Adipocyte (in vitro differentiated cells): ENCODE measurements around the gene NKX1-2.
"Not testable (repeated sequence)": the region's sequence is repeated elsewhere in the genome, so short reads cannot be mapped to it uniquely, and the experiment has no call there.

Experiments
- DNase-seq: peaks from one replicate; pipeline ENCODE4 v3.0.0-alpha.2; 2015; ENCODE audit warnings: low read depth
- H3K27me3 ChIP-seq: replicated peaks from 2 replicates; pipeline ENCODE4 v1.7.0; 2013; ENCODE audit warnings: mild to moderate bottlenecking, low read length, moderate library complexity; ENCODE audit not compliant: control insufficient read depth, insufficient read depth
- H3K36me3 ChIP-seq: 2 replicates; pipeline ENCODE4 v1.7.0; 2013; ENCODE audit warnings: low read length, mild to moderate bottlenecking, moderate library complexity; ENCODE audit not compliant: control insufficient read depth, insufficient read depth, severe bottlenecking
- H3K4me1 ChIP-seq: 2 replicates; pipeline ENCODE4 v1.7.0; 2013; ENCODE audit warnings: mild to moderate bottlenecking, low read length, moderate library complexity; ENCODE audit not compliant: control insufficient read depth, insufficient read depth
- H3K4me3 ChIP-seq: 2 replicates; pipeline ENCODE4 v1.7.0; 2013; ENCODE audit warnings: mild to moderate bottlenecking, low read length, moderate library complexity
- H3K9ac ChIP-seq: 2 replicates; pipeline ENCODE4 v1.7.0; 2013; ENCODE audit warnings: mild to moderate bottlenecking, low read length, moderate library complexity
- H3K9me3 ChIP-seq: 2 replicates; pipeline ENCODE4 v1.7.0; 2013; ENCODE audit warnings: mild to moderate bottlenecking, low read length, moderate library complexity; ENCODE audit not compliant: control insufficient read depth

Gene NKX1-2

DNA sequence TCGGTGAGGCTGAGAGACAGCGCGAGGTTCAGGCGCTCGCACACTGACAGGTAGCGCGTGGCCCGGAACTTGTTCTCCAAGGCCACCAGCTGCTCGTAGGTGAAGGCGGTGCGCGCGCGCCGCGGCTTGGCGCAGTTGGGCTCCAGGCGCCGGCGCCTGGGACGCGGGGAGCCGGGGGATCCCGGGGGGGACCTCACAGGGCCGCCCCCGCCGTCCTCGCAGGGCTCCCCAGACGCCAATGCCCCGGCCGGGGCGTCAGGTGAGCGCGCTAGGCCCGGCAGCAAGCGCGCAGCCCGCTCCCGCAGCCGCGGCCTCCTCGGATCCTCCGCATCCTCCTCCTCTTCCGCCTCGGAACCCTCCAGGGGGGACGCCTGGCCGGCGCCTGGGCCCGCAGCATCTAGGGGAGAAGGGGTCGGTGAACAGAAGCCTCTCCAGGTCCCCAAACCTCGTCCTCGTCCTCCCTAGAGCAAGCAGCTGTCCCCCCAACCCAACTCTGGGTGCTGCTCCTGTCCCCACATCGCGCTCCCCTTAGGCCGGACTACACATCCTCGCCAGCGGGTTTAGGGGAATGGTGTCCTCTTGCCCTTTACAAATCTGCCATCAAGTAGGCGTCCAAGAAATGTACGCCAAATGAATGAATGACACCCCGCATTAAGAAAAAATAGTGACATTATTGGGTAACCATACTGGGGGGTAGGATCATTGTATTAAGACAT lies 1.9 kb downstream of the NKX1-2 start:
- DNase-seq, result no peak
- no peaks in the 10 kb centered on the region for H3K9me3 ChIP-seq
- H3K4me1 ChIP-seq, result no peaks in the 10 kb centered on the region
- peaks cover 73% of the 10 kb centered on the region for H3K27me3 ChIP-seq
- H3K9ac ChIP-seq, result no peak overlapping the region
- no peak overlapping the region for H3K4me3 ChIP-seq
- H3K36me3 ChIP-seq, result no peaks in the 10 kb centered on the region

DNA sequence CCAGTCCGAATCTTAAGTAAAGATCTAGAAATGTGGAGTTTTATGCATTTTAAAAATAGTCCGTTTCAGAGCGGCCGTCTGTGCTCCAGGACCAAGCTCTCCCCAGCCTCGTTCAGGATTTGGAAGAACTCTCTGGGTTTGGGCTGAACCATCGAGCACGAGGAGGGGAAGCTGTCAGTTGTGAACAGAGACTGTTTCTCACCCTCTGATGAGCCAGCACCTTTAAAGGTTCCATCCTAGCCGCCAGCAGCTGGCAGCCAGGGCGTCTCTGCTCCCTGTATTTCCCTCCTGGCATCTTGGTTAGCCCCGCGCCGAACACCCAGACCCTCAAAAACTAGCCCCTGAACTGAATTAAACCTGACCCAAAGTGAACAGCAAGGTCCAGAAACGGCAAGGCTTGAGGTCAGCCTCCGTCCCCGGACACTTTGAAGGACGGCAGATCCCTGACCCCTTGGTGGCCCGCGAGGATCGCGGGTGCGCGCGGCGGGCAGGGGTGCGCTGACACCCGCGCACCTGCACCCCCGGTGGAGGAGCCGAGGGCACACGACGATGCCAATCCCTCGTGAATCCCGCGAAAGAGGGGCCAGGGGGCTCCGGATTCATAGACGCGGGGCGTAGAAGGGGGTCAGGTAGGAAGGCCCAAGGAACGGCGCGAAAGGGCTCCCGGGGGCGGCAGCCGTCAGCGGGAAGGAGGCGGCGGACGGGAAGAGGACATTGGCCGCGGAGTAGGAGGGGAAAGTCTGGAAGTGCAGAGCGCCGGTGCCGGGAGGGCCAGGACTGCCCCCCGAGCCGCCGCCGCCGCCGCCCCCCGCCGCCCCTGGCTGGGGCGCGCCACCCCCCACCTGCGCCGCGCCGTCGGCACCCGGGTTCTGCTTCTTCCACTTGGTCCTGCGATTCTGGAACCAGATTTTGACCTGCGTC lies 2.7 kb downstream of the NKX1-2 start:
- Histone ChIP-seq H3K9ac (no peak overlapping the region), H3K4me1 (no peaks in the 10 kb centered on the region), H3K36me3 (no peaks in the 10 kb centered on the region), H3K4me3 (no peak overlapping the region), H3K27me3 (peaks cover 66% of the 10 kb centered on the region), H3K9me3 (no peaks in the 10 kb centered on the region)
- DNase-seq, result no peak

DNA sequence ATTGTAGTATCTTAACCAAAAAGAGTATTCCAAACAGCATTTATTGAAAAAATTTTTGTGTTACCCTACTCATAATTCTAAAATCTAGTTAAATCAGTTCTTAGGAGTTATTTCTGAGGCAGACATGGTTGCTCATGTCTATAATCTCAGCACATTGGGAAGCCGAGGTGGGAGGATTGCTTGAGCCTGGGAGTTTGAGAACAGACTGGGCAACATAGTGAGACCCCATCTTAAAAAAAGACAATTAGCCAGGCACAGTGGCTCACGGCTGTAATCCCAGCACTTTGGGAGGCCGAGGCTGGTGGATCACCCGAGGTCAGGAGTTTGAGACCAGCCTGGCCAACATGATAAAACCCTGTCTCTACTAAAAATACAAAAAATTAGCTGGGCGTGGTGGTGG lies 8.1 kb downstream of the NKX1-2 start:
- not testable (repeated sequence) for H3K9me3 ChIP-seq

DNA sequence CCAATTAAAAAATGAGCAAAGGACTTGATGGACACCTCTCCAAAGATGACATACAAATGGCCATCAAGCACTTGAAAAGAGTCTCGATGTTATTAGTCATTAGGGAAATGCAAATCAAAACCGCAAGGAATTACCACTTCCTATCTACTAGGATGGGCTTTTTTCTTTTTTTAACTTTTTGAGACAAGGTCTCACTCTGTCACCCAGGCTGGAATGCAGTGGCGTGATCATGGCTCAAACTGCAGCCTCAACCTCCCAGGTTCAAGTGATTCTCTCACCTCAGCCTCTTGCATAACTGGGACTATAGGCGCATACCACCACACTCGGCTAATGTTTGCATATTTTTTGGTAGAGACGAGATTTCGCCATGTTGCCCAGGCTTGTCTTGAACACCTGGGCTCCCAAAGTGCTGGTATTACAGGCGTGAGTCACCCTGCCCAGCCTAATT lies 13.6 kb downstream of the NKX1-2 start:
- no peak overlapping the region for H3K9ac ChIP-seq
- no peaks in the 10 kb centered on the region for H3K36me3 ChIP-seq
- no peaks in the 10 kb centered on the region for H3K4me1 ChIP-seq
- H3K27me3 ChIP-seq, result peaks cover 5% of the 10 kb centered on the region
- DNase-seq, result no peak
- no peaks in the 10 kb centered on the region for H3K9me3 ChIP-seq
- no peak overlapping the region for H3K4me3 ChIP-seq

More for the DNA sequence above, 8.1 kb downstream of the NKX1-2 start:
- H3K9ac ChIP-seq, H3K36me3 ChIP-seq, DNase-seq, H3K4me3 ChIP-seq, H3K4me1 ChIP-seq: not testable (repeated sequence)
- H3K27me3 ChIP-seq, result peaks cover 23% of the 10 kb centered on the region

DNA sequence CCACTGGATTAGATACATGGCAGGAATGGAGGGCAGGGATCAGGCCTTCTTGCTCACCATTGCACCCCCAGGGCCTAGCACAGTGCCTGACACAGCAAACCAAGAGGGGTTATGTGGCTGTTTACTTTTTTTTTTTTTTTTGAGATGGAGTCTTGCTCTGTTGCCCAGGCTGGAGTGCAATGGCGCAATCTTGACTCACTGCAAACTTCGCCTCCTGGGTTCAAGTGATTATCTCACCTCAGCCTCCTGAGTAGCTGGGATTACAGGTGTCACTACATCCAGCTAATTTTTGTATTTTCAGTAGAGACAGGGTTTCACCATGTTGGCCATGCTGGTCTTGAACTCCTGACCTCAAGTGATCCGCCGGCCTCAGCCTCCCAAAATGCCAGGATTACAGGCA lies 14.2 kb downstream of the NKX1-2 start:
- not testable (repeated sequence) for H3K9ac ChIP-seq, H3K36me3 ChIP-seq, H3K4me1 ChIP-seq, H3K9me3 ChIP-seq, DNase-seq, H3K4me3 ChIP-seq, H3K27me3 ChIP-seq

DNA sequence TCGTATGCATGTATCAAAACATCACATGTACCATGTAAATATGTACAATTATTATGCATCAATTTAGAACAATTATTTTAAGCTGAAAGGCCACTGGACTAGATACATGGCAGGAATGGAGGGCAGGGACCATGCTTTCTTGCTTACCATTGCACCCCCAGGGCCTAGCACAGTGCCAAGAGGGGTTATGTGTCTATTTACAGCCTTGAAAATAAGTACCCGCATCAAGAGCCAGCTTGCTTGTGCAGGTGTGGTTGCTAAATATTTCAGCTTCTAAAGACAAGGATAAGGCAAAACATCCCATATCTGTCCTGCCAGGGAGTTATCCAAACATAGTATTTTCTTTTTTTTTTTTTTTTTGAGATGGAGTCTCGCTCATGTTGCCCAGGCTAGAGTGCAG lies 16.4 kb downstream of the NKX1-2 start:
- no peaks in the 10 kb centered on the region for H3K36me3 ChIP-seq
- no peak overlapping the region for H3K9ac ChIP-seq
- H3K9me3 ChIP-seq, result no peaks in the 10 kb centered on the region
- no peak overlapping the region for H3K4me3 ChIP-seq
- no peaks in the 10 kb centered on the region for H3K4me1 ChIP-seq
- DNase-seq, result no peak
- peaks cover 22% of the 10 kb centered on the region for H3K27me3 ChIP-seq

DNA sequence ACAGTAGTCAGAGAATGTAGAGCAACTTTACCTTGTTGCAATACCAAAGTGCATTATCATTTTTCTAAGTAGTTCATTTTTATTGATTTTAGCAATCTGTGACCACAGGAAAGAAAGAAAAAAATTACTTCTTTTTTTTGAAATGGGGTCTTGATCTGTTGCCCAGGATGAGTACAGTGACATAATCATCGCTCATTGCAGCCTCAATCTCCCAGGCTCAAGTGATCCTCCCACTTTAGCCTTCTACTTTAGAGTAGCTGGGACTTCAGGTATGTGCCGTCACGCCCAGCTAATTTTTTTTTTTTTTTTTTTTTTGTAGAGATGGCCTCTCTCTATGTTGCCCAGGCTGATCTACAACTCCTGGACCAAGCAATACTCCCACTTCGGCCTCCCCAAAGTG lies 19.8 kb downstream of the NKX1-2 start:
- H3K27me3 ChIP-seq, result peaks cover 35% of the 10 kb centered on the region
- H3K4me1 ChIP-seq, result no peaks in the 10 kb centered on the region
- no peak overlapping the region for H3K9ac ChIP-seq
- no peak overlapping the region for H3K4me3 ChIP-seq
- no peaks in the 10 kb centered on the region for H3K36me3 ChIP-seq
- DNase-seq, result no peak
- no peaks in the 10 kb centered on the region for H3K9me3 ChIP-seq

DNA sequence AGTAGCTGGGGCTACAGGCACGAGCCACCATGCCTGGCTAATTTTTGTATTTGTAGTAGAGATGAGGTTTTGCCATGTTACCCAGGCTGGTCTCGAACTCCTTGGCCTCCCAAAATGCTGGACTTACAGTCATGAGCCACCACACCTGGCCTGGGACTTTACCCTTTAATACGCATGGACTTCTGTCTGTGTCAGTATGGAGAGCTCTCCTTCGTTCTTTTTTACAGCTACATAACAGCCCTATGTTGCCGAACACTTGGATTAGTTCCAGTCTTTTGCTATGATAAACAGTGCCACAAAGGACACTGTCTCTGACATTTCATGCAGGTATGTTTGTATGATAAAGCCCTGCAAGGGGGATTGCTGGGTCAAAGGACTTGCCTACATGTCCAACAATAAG lies 20.3 kb downstream of the NKX1-2 start:
- Histone ChIP-seq H3K4me1 (no peaks in the 10 kb centered on the region), H3K27me3 (peaks cover 35% of the 10 kb centered on the region), H3K9ac (no peak overlapping the region), H3K4me3 (no peak overlapping the region), H3K9me3 (no peaks in the 10 kb centered on the region), H3K36me3 (no peaks in the 10 kb centered on the region)
- no peak for DNase-seq

DNA sequence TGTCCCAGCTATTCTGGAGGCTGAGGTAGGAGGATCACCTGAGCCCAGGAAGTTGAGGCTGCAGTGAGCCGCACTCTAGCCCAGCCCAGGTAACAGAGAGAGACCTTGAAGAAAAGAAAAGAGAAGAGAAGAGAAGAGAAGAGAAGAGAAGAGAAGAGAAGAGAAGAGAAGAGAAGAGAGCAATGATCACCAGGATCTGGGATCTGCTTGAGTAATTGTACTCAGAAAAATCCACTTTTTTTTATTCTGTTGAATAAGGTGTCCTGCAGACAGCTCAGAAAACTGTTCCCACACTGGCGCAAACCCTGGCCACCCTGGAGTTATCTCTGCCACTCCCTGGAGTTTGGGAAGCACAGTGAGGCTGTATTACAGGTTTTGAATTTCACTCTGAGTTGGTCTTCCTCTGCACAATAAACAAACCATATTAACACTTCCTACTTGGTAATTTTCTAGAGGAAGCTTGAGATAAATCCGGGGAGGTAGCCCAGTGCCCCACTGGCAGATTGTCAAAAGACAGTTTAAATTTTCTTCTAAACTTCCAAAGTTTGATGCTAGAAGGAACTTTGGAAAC lies 21.5 kb downstream of the NKX1-2 start:
- no peaks in the 10 kb centered on the region for H3K36me3 ChIP-seq
- peaks cover 43% of the 10 kb centered on the region for H3K27me3 ChIP-seq
- no peaks in the 10 kb centered on the region for H3K4me1 ChIP-seq
- no peak for DNase-seq
- no peak overlapping the region for H3K4me3 ChIP-seq
- H3K9me3 ChIP-seq, result no peaks in the 10 kb centered on the region
- H3K9ac ChIP-seq, result no peak overlapping the region

DNA sequence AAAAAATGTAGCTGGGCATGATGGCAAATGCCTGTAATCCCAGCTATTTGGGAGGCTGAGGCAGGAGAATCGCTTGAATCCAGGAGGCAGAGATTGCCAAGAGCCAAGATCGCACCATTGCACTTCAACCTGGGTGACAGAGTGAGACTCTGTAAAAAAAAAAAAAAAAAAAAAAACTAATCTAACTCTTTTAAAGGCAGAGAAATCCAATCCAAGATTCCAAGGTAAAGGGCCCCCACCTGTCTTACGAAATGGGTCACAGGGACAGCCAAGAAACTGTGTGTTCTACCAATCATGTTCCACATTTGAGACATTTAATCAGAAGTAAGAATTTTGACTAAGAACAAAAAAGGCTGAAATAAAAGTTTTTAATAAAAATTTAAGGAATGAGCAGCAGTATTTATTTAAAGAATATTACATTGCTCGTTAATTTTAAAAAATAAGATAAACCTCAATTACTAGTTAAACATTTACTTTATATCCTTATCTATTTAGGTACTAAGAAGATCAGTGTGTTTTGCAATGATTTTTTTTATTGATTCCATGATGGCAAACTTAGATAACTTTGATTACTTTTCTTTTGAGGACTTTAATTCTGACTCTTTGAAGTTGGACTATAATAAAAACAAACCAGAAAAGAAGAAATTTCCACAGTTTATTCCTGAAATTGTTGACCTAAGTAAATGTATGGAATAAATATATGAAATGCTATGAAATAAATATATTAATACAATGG lies 24.4 kb downstream of the NKX1-2 start:
- H3K4me1 ChIP-seq, result no peaks in the 10 kb centered on the region
- H3K9me3 ChIP-seq, result no peaks in the 10 kb centered on the region
- no peaks in the 10 kb centered on the region for H3K36me3 ChIP-seq
- H3K27me3 ChIP-seq, result peaks cover 55% of the 10 kb centered on the region
- H3K9ac ChIP-seq, result no peak overlapping the region
- no peak for DNase-seq
- no peak overlapping the region for H3K4me3 ChIP-seq

DNA sequence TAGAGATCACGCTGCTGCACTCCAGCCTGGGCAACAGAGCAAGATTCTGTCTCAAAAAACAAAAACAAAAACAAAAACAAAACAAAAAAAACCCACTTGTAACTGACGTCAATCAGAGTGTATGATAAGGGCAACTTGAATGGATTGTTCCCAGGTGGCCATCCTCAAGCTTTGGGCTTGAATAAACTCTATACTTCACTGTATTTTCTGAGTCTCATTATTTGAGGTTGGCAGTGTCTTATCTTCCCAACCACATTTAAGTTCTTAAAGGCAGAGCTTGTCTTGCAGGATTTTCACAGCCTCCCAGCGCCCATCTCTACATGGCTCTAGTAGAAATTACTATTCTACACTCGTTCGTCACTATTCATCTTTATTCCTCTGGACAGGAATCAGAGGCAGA lies 26.0 kb downstream of the NKX1-2 start:
- Histone ChIP-seq H3K27me3 (peaks cover 53% of the 10 kb centered on the region), H3K4me3 (no peak overlapping the region), H3K9me3 (no peaks in the 10 kb centered on the region), H3K4me1 (no peaks in the 10 kb centered on the region), H3K36me3 (no peaks in the 10 kb centered on the region), H3K9ac (no peak overlapping the region)
- no peak for DNase-seq
